AG09309 (cell line): ENCODE data around the gene KRTAP10-4.
"Not testable (repeated sequence)": the region's sequence is repeated elsewhere in the genome, so short reads cannot be mapped to it uniquely, and the experiment has no call there.

Source experiments
- DNase-seq: peaks from one replicate; pipeline ENCODE4 v3.0.0-alpha.2; 2010; ENCODE audit warnings: low read depth
- H3K4me3 ChIP-seq: 2 replicates; pipeline ENCODE4 v1.5.1; 2011; ENCODE audit warnings: mild to moderate bottlenecking, low read depth, low read length, moderate library complexity; ENCODE audit not compliant: control insufficient read depth
- CTCF ChIP-seq: IDR thresholded peaks from 2 replicates; pipeline ENCODE4 v1.5.1; 2011; ENCODE audit warnings: mild to moderate bottlenecking, low read depth, low read length, inconsistent platforms; ENCODE audit not compliant: insufficient read depth, control insufficient read depth; ENCODE audit errors: missing control alignments

Gene KRTAP10-4

GRCh38 chr21:44576025-44576420 lies 2.5 kb downstream of the KRTAP10-4 start:
- no peak for TF ChIP-seq CTCF
- no peak overlapping the region for H3K4me3 ChIP-seq
- no peak for DNase-seq

GRCh38 chr21:44578371-44579055 lies 5.0 kb downstream of the KRTAP10-4 start:
- no peak for TF ChIP-seq CTCF
- no peak overlapping the region for H3K4me3 ChIP-seq
- DNase-seq: no peak

GRCh38 chr21:44579056-44579832 lies 5.7 kb downstream of the KRTAP10-4 start:
- DNase-seq: no peak
- no peak for TF ChIP-seq CTCF
- H3K4me3 ChIP-seq: no peak overlapping the region

- H3K4me3 ChIP-seq: no peak overlapping the region
- TF ChIP-seq CTCF: no peak
- DNase-seq: no peak
Observed at GRCh38 chr21:44579833-44580144, 6.3 kb downstream of the KRTAP10-4 start.

- not testable (repeated sequence) for DNase-seq, H3K4me3 ChIP-seq
Observed at GRCh38 chr21:44580231-44580821, 6.8 kb downstream of the KRTAP10-4 start, which contains the start of gene KRTAP10-5. Gene KRTAP10-5, minus strand, starts transcription at chr21:44580604. Its CDS starts 26 bp downstream, at chr21:44580578.

- H3K4me3 ChIP-seq: no peak overlapping the region
- TF ChIP-seq CTCF: no peak
- DNase-seq: no peak
Observed at GRCh38 chr21:44581158-44581557, 7.6 kb downstream of the KRTAP10-4 start.

- DNase-seq: no peak
- no peak overlapping the region for H3K4me3 ChIP-seq
- no peak for TF ChIP-seq CTCF
Observed at GRCh38 chr21:44582055-44582454, 8.5 kb downstream of the KRTAP10-4 start.
